Ishikawa (cell line): ENCODE measurements around the gene ATP2C2.

Experiments used
- CEBPB ChIP-seq: IDR thresholded peaks from 2 replicates; pipeline ENCODE4 v1.6.1; 2012
- CREB1 ChIP-seq: IDR thresholded peaks from 2 replicates; pipeline ENCODE4 v1.6.1; 2012; ENCODE audit warnings: low read depth
- EGR1 ChIP-seq: IDR thresholded peaks from 2 replicates; pipeline ENCODE4 v1.6.1; 2012
- EP300 ChIP-seq: IDR thresholded peaks from 2 replicates; pipeline ENCODE4 v1.6.1; 2012; ENCODE audit warnings: borderline replicate concordance
- FOXM1 ChIP-seq: IDR thresholded peaks from 2 replicates; pipeline ENCODE4 v1.6.1; 2012; ENCODE audit warnings: low read depth, borderline replicate concordance
- MAX ChIP-seq: IDR thresholded peaks from 2 replicates; pipeline ENCODE4 v1.6.1; 2012
- NFIC ChIP-seq: IDR thresholded peaks from 2 replicates; pipeline ENCODE4 v1.6.1; 2012
- RAD21 ChIP-seq: IDR thresholded peaks from 2 replicates; pipeline ENCODE4 v1.6.1; 2012; ENCODE audit warnings: low read depth
- TAF1 ChIP-seq: IDR thresholded peaks from 2 replicates; pipeline ENCODE4 v1.6.1; 2012; ENCODE audit warnings: low read depth, mild to moderate bottlenecking
- TCF12 ChIP-seq: IDR thresholded peaks from 2 replicates; pipeline ENCODE4 v1.6.1; 2012; ENCODE audit warnings: low read depth
- TEAD4 ChIP-seq: IDR thresholded peaks from 2 replicates; pipeline ENCODE4 v1.6.1; 2012
- YY1 ChIP-seq: IDR thresholded peaks from 2 replicates; pipeline ENCODE4 v1.6.1; 2012; ENCODE audit warnings: low read depth
- ZBTB7A ChIP-seq: IDR thresholded peaks from 2 replicates; pipeline ENCODE4 v1.6.1; 2012; ENCODE audit warnings: low read depth
- TF ChIP-seq, protein P1 (sequence below): IDR thresholded peaks from 2 replicates; pipeline ENCODE4 v1.6.1; 2012
- TF ChIP-seq, protein P2 (sequence below): IDR thresholded peaks from 2 replicates; pipeline ENCODE4 v1.6.1; 2012; ENCODE audit warnings: low read depth, mild to moderate bottlenecking

ATP2C2 gene

DNA sequence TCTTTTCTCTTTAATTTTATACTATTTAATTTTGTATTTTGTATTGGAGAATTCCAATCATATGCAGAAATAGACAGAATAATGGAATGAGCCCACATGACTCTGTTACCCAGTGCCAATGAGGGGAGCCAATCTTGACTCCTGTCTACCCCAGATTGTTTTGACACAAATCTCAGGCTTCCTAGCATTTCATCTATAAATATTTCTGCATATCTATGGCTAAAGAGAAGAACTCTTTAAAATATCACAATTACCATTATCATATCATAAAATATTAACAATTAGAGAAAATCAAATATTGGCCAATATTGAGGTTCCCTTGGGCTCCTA is 23.7 kb downstream of the ATP2C2 start:
- TF ChIP-seq ZBTB7A (no peak), CEBPB (no peak), FOXM1 (no peak), YY1 (no peak), RAD21 (no peak), EGR1 (no peak), TEAD4 (no peak)

DNA sequence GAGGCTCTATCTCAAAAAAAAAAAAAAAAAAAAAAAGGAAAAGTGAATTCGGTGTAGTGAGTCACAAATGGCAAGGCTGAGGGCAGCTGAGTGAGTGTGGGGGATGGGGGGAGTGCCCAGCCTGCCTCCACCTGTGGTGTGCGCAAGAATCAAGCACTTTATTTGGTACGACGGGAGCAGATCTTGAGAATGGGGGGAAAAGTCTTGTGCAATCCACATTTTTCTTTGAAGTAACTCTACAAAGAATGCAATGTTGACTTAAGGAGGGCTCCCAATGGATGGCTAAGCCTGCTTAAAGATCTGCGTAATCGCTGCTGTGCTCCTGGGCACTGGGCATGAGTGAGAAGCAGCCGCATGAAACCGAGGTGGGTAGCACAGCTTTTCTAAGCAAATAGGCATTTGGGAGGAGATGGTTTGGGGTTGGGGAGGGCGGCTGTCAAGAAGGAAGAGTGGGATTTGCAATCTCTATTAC is 28.2 kb downstream of the ATP2C2 start:
- TF ChIP-seq CEBPB (no peak), EP300 (no peak), MAX (no peak), TEAD4 (no peak), RAD21 (no peak), NFIC (no peak), TAF1 (no peak)
- TF ChIP-seq, protein P1, sequence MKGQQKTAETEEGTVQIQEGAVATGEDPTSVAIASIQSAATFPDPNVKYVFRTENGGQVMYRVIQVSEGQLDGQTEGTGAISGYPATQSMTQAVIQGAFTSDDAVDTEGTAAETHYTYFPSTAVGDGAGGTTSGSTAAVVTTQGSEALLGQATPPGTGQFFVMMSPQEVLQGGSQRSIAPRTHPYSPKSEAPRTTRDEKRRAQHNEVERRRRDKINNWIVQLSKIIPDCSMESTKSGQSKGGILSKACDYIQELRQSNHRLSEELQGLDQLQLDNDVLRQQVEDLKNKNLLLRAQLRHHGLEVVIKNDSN: no peak
- TF ChIP-seq, protein P2, sequence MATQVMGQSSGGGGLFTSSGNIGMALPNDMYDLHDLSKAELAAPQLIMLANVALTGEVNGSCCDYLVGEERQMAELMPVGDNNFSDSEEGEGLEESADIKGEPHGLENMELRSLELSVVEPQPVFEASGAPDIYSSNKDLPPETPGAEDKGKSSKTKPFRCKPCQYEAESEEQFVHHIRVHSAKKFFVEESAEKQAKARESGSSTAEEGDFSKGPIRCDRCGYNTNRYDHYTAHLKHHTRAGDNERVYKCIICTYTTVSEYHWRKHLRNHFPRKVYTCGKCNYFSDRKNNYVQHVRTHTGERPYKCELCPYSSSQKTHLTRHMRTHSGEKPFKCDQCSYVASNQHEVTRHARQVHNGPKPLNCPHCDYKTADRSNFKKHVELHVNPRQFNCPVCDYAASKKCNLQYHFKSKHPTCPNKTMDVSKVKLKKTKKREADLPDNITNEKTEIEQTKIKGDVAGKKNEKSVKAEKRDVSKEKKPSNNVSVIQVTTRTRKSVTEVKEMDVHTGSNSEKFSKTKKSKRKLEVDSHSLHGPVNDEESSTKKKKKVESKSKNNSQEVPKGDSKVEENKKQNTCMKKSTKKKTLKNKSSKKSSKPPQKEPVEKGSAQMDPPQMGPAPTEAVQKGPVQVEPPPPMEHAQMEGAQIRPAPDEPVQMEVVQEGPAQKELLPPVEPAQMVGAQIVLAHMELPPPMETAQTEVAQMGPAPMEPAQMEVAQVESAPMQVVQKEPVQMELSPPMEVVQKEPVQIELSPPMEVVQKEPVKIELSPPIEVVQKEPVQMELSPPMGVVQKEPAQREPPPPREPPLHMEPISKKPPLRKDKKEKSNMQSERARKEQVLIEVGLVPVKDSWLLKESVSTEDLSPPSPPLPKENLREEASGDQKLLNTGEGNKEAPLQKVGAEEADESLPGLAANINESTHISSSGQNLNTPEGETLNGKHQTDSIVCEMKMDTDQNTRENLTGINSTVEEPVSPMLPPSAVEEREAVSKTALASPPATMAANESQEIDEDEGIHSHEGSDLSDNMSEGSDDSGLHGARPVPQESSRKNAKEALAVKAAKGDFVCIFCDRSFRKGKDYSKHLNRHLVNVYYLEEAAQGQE: no peak

DNA sequence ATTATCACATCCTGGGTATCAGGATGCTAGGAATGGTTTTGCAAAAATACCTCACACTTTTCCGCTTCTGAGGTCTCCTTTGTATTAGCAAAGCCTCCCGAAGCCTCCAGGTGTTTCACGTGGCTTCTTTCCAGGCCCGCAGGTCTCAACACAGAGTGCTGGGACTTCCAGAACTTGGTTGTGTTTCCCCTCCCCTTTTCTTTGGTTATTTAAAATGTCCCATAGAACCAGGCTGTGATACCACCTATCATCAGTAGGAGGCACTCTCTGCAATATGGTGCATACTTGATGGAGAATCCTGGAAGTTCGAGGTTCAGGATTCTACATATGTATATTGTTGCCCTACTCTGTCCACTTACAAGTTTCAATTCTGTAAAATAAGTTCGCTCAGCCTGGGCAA is 28.8 kb downstream of the ATP2C2 start:
- TF ChIP-seq EP300: no peak
- no peak for TF ChIP-seq TAF1
- no peak for TF ChIP-seq YY1
- no peak for TF ChIP-seq FOXM1

GRCh38 chr16:84398701-84399100 is 30.4 kb downstream of the ATP2C2 start:
- no peak for TF ChIP-seq NFIC
- no peak for TF ChIP-seq EGR1
- no peak for TF ChIP-seq CEBPB
- TF ChIP-seq MAX: no peak
- TF ChIP-seq, protein P1: no peak
- TF ChIP-seq CREB1: no peak
- TF ChIP-seq TAF1: no peak
- no peak for TF ChIP-seq EP300
- no peak for TF ChIP-seq TCF12
- no peak for TF ChIP-seq TEAD4
- no peak for TF ChIP-seq YY1
- TF ChIP-seq RAD21: no peak
- TF ChIP-seq FOXM1: no peak
- TF ChIP-seq, protein P2: no peak
- no peak for TF ChIP-seq ZBTB7A

DNA sequence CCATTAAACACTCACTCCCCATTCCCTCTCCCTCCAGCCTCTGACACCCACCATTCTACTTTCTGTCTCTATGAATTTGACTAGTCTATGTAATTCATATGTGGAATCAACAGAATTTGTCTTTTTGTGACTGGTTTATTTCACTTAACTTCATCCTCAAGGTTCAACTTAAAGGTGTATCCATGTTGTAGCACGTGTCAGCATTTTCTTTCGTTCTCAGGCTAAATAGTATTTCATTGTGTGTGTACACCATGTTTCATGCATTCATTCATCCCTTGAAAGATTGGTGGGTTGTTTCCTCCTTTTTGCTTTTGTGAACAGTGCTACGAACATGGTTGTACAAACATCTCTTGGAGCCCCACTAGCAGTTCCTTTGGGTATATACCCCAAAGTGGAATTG is 36.0 kb downstream of the ATP2C2 start:
- no peak for TF ChIP-seq RAD21
- TF ChIP-seq NFIC: no peak
- TF ChIP-seq EGR1: no peak
- TF ChIP-seq, protein P1: no peak
- no peak for TF ChIP-seq TEAD4
- TF ChIP-seq EP300: no peak
- no peak for TF ChIP-seq TCF12
- no peak for TF ChIP-seq ZBTB7A
- no peak for TF ChIP-seq YY1
- no peak for TF ChIP-seq CEBPB
- TF ChIP-seq TAF1: no peak
- TF ChIP-seq, protein P2: no peak
- TF ChIP-seq CREB1: no peak
